Right cardiac atrium (tissue), 5 donors: ENCODE results near the gene DUSP1. TPM values are rescaled to one million over a fixed set of nuclear protein-coding genes. Genes with fewer than 3 reads are reported as not detected.

ENCODE experiments used
- ATAC-seq, 2 donors: fragments of 200-7000 bp; cut with Tn5 transposase; one replicate each; pipeline versions ENCODE4 v1.8.0 to v1.9.1; 2020; ENCODE audit warnings: moderate library complexity in 2 of 2, mild to moderate bottlenecking in 1 of 2
- DNase-seq, 3 donors: peaks; one replicate each; pipeline ENCODE4 v3.0.0-alpha.2; 2020
- H3K27ac ChIP-seq: one replicate; pipeline ENCODE4 v1.5.1; 2013; ENCODE audit warnings: mild to moderate bottlenecking, low read length, control low read depth, moderate library complexity
- H3K27me3 ChIP-seq: one replicate; pipeline ENCODE4 v1.6.1; 2013; ENCODE audit not compliant: control insufficient read depth, insufficient read depth
- H3K4me1 ChIP-seq: one replicate; pipeline ENCODE4 v1.6.1; 2013; ENCODE audit warnings: low read length; ENCODE audit not compliant: control insufficient read depth, insufficient read depth
- H3K4me3 ChIP-seq: one replicate; pipeline ENCODE4 v1.5.1; 2013; ENCODE audit warnings: low read length, control low read depth
- H3K9me3 ChIP-seq: one replicate; pipeline ENCODE4 v1.6.1; 2013; ENCODE audit warnings: low read length; ENCODE audit not compliant: control insufficient read depth
- WGBS: extraction: QIAGEN DNeasy Blood & Tissue Kit; methylation state at CpG from one replicate; pipeline ENCODE4 v1.1.7; 2013; 5-methylcytosine and 5-hydroxymethylcytosine counted together
- intact Hi-C, 4 donors: fragments of 100-400 bp; cut with DNase I; formaldehyde crosslinking; loops; one replicate each; pipeline versions ENCODE4 v1.11.0 to v1.14.0; 2022 to 2023
- polyA plus RNA-seq: library from polyadenylated mRNA; stranded (reverse); fragments of 200-250 nt; gene quantifications from one replicate; pipeline ENCODE4 v1.2.3, GENCODE V29; 2013
- total RNA-seq, 4 donors: library from RNA; stranded (reverse); fragmentation: NEBNext Ultra II Directional; extraction: Animal tissue kit (Norgen Biotek cat#: 25700); gene quantifications; one replicate each; pipeline ENCODE4 v1.2.1, GENCODE V29; 2021
- donor health status: healthy with polysubstance abuse.
- donor health status: DM: no; HTN: yes; CAD: no.
- donor health status: DM: no; HTN: no; CAD: no.
- donor health status: DM: no; HTN: yes; CAD: no; lungs with severe emphysema.
- donor health status: DM: yes; HTN: yes; CAD: no.

DUSP1 gene
- total and polyA plus RNA-seq, 5 donors, result 78.7 to 247 (median 97.6) TPM

- intact Hi-C loops, result no loop called here
- Histone ChIP-seq H3K4me1 (peaks cover 9% of the 10 kb centered on the region), H3K27ac (no peak overlapping the region), H3K27me3 (no peaks in the 10 kb centered on the region), H3K9me3 (no peaks in the 10 kb centered on the region), H3K4me3 (no peak overlapping the region)
- no peak for DNase-seq
- ATAC-seq, result no peak
- 94% methylated on average over 12 of the region's 12 CpGs for WGBS
These were observed 35.7 kb downstream of the DUSP1 start for GRCh38 chr5:172735141-172735831.

GRCh38 chr5:172733974-172734346, 37.0 kb downstream of the DUSP1 start:
- peak; percentile 32 to 50 for ATAC-seq

GRCh38 chr5:172733131-172733973, 37.6 kb downstream of the DUSP1 start:
- DNase-seq, result peak; percentile 91 to 95 (median 92)
- ATAC-seq, result peak; percentile 94 to 95
- Histone ChIP-seq H3K27ac (peak overlapping the region; percentile 97), H3K4me3 (no peak overlapping the region), H3K9me3 (no peaks in the 10 kb centered on the region), H3K27me3 (no peaks in the 10 kb centered on the region), H3K4me1 (peaks cover 9% of the 10 kb centered on the region)
- WGBS, result 27% methylated on average over 17 of the region's 17 CpGs
- intact Hi-C loops, result no loop called here

More at GRCh38 chr5:172733974-172734346, 37.0 kb downstream of the DUSP1 start:
- intact Hi-C loops, result no loop called here
- no peak overlapping the region for H3K4me3 ChIP-seq
- WGBS, result 15% methylated on average over 4 of the region's 4 CpGs
- no peak for DNase-seq
- H3K27ac ChIP-seq, result peak overlapping the region; percentile 97
- peaks cover 9% of the 10 kb centered on the region for H3K4me1 ChIP-seq
- no peaks in the 10 kb centered on the region for H3K27me3 ChIP-seq
- H3K9me3 ChIP-seq, result no peaks in the 10 kb centered on the region

GRCh38 chr5:172732201-172732865, 38.7 kb downstream of the DUSP1 start:
- no peak overlapping the region for H3K4me3 ChIP-seq
- H3K27ac ChIP-seq, result peak overlapping the region; percentile 97
- DNase-seq (no peak), ATAC-seq (no peak)
- intact Hi-C loops, result no loop called here
- no peaks in the 10 kb centered on the region for H3K9me3 ChIP-seq
- 92% methylated on average over 14 of the region's 14 CpGs for WGBS
- peaks cover 9% of the 10 kb centered on the region for H3K4me1 ChIP-seq
- H3K27me3 ChIP-seq, result no peaks in the 10 kb centered on the region

- H3K4me1 ChIP-seq, result peaks cover 9% of the 10 kb centered on the region
- intact Hi-C loops, result no loop called here
- 89% methylated on average over 9 of the region's 9 CpGs for WGBS
These were observed 39.3 kb downstream of the DUSP1 start for GRCh38 chr5:172731680-172732074.

GRCh38 chr5:172730981-172731679, 39.9 kb downstream of the DUSP1 start:
- WGBS, result 91% methylated on average over 16 of the region's 16 CpGs
- Histone ChIP-seq H3K27ac (no peak overlapping the region), H3K4me1 (peaks cover 9% of the 10 kb centered on the region), H3K9me3 (no peaks in the 10 kb centered on the region), H3K27me3 (no peaks in the 10 kb centered on the region), H3K4me3 (no peak overlapping the region)
- intact Hi-C loops, result no loop called here
- ATAC-seq (no peak), DNase-seq (no peak)

More at GRCh38 chr5:172731680-172732074, 39.3 kb downstream of the DUSP1 start:
- DNase-seq (no peak), ATAC-seq (no peak)
- H3K4me3 ChIP-seq, result no peak overlapping the region
- H3K9me3 ChIP-seq, result no peaks in the 10 kb centered on the region
- H3K27ac ChIP-seq, result no peak overlapping the region
- H3K27me3 ChIP-seq, result no peaks in the 10 kb centered on the region

- H3K9me3 ChIP-seq, result no peaks in the 10 kb centered on the region
- WGBS, result 95% methylated on average over 6 of the region's 6 CpGs
- DNase-seq (no peak), ATAC-seq (no peak)
- peaks cover 9% of the 10 kb centered on the region for H3K4me1 ChIP-seq
- no peak overlapping the region for H3K4me3 ChIP-seq
- intact Hi-C loops, result no loop called here
- no peak overlapping the region for H3K27ac ChIP-seq
- no peaks in the 10 kb centered on the region for H3K27me3 ChIP-seq
These were observed 40.8 kb downstream of the DUSP1 start for GRCh38 chr5:172730222-172730621.

- intact Hi-C loops, result no loop called here
- no peak overlapping the region for H3K27ac ChIP-seq
- H3K9me3 ChIP-seq, result no peaks in the 10 kb centered on the region
- H3K4me1 ChIP-seq, result peaks cover 9% of the 10 kb centered on the region
- peak in 1 of 3 donors; percentile 30 for DNase-seq
- ATAC-seq, result no peak
- no peak overlapping the region for H3K4me3 ChIP-seq
- no peaks in the 10 kb centered on the region for H3K27me3 ChIP-seq
- WGBS, result 95% methylated on average over 13 of the region's 13 CpGs
These were observed 41.4 kb downstream of the DUSP1 start for GRCh38 chr5:172729588-172729987.

- DNase-seq (no peak), ATAC-seq (no peak)
- Histone ChIP-seq H3K9me3 (no peaks in the 10 kb centered on the region), H3K27ac (no peak overlapping the region), H3K27me3 (no peaks in the 10 kb centered on the region), H3K4me3 (no peak overlapping the region), H3K4me1 (peaks cover 14% of the 10 kb centered on the region)
- 90% methylated on average over 10 of the region's 10 CpGs for WGBS
- intact Hi-C loops, result no loop called here
These were observed 42.3 kb downstream of the DUSP1 start for GRCh38 chr5:172728481-172729241.

GRCh38 chr5:172727551-172727950, 43.4 kb downstream of the DUSP1 start:
- no peaks in the 10 kb centered on the region for H3K9me3 ChIP-seq
- no peaks in the 10 kb centered on the region for H3K27me3 ChIP-seq
- intact Hi-C loops, result no loop called here
- no peak for ATAC-seq
- 86% methylated on average over 7 of the region's 7 CpGs for WGBS
- H3K4me3 ChIP-seq, result no peak overlapping the region
- no peak overlapping the region for H3K27ac ChIP-seq
- DNase-seq, result peak in 1 of 3 donors; percentile 25
- H3K4me1 ChIP-seq, result peaks cover 6% of the 10 kb centered on the region
